Measurements from ENCODE around the gene NEK6.

- TF ChIP-seq CTCF (IDR thresholded peaks at IDR 0.05; ENCODE audit: low read depth, low read length): no peak
- no peak for TF ChIP-seq MAX (IDR thresholded peaks at IDR 0.05; ENCODE audit: low read depth, low read length)
- TF ChIP-seq POLR2A (IDR thresholded peaks at IDR 0.05; ENCODE audit: extremely low read depth, insufficient read length): no peak
Measured at GRCh38 chr9:124290053-124290591, 32.4 kb downstream of the NEK6 start.

All from NB4 (cell line).